ENCODE measurements around the gene CAMK1D.

GRCh38 chr10:12679636-12680035, 330.3 kb downstream of the CAMK1D start:
- TF ChIP-seq POLR2A (IDR thresholded peaks at IDR 0.05) = no peak
- TF ChIP-seq, protein P1, sequence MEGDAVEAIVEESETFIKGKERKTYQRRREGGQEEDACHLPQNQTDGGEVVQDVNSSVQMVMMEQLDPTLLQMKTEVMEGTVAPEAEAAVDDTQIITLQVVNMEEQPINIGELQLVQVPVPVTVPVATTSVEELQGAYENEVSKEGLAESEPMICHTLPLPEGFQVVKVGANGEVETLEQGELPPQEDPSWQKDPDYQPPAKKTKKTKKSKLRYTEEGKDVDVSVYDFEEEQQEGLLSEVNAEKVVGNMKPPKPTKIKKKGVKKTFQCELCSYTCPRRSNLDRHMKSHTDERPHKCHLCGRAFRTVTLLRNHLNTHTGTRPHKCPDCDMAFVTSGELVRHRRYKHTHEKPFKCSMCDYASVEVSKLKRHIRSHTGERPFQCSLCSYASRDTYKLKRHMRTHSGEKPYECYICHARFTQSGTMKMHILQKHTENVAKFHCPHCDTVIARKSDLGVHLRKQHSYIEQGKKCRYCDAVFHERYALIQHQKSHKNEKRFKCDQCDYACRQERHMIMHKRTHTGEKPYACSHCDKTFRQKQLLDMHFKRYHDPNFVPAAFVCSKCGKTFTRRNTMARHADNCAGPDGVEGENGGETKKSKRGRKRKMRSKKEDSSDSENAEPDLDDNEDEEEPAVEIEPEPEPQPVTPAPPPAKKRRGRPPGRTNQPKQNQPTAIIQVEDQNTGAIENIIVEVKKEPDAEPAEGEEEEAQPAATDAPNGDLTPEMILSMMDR (IDR thresholded peaks at IDR 0.05) = no peak
- TF ChIP-seq EP300 (IDR thresholded peaks at IDR 0.05; ENCODE audit: low read depth) = no peak
